Transverse colon (tissue), 4 donors: ENCODE results near the gene BRI3.

ENCODE experiments used
- CTCF ChIP-seq, 5 experiments: fragments of 200-600 bp in 3 of 5; fragments of 450-650 bp in 2 of 5; sonication (generic) in 3 of 5; IDR thresholded peaks; 1 replicate in 2 of 5; 2 replicates in 3 of 5; pipeline ENCODE4 v1.5.1; 2016 to 2017; ENCODE audit warnings: antibody characterized with exemption in 5 of 5, inconsistent platforms in 3 of 5, mild to moderate bottlenecking in 2 of 5, moderate library complexity in 1 of 5
- EP300 ChIP-seq: sonication (generic); formaldehyde crosslinking; IDR thresholded peaks from one replicate; pipeline ENCODE4 v1.6.1; 2017; ENCODE audit warnings: antibody characterized with exemption, low read depth
- POLR2AphosphoS5 ChIP-seq, 3 donors: sonication (generic); formaldehyde crosslinking; IDR thresholded peaks; one replicate each; pipeline ENCODE4 v1.6.1; 2016; ENCODE audit warnings: antibody characterized with exemption in 3 of 3

DNA sequence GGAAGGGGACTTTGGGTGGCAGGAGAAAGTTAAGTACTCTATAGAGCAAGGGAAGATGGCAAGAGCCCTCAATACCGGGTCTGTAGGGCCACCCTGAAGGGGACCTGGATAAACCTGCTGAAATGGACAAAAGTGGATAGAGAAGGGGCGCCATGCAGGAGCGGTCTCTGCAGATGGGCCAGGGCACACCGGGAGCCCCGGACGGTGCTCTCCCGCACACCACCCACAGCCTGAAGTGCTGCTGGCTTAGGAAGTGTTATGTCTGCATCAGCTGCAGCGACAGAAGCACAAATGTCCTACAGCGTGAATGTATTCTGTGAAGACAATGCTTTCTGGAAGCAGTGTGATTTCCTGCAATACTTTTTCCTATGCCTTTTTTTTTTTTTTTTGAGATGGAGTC is 37.7 kb downstream of the BRI3 start:
- TF ChIP-seq POLR2AphosphoS5 (IDR thresholded peaks at IDR 0.05) (no peak), EP300 (no peak), CTCF (IDR thresholded peaks at IDR 0.05) (no peak)
